PC-3 (cell line): ENCODE data around the gene CTTNBP2. TPM values are rescaled to one million over a fixed set of nuclear protein-coding genes. Genes with fewer than 3 reads are reported as not detected.

Experiments
- ATAC-seq: fragments of 200-7000 bp; cut with Tn5 transposase; 2 replicates; pipeline ENCODE4 v1.9.1; 2020; ENCODE audit warnings: mild to moderate bottlenecking, moderate library complexity
- BruUV-seq: library from RNA; stranded (reverse); fragments of 400-500 nt; replicated peaks from 2 replicates; lab custom pipeline; 2021; lab: Mats Ljungman, UMichigan
- CTCF ChIA-PET: fragments of 300-600 bp; sonication (Branson Sonifier 250); formaldehyde crosslinking; loops from one replicate; lab custom pipeline; 2022; ENCODE audit warnings: antibody characterized with exemption; lab: Charles Lee
- POLR2A ChIA-PET: fragments of 300-600 bp; sonication (Branson Sonifier 250); formaldehyde crosslinking; loops from one replicate; lab custom pipeline; 2022; ENCODE audit warnings: antibody characterized with exemption; ENCODE audit not compliant: unreplicated experiment; lab: Charles Lee
- DNase-seq: peaks from one replicate; pipeline ENCODE4 v3.0.0-alpha.2; 2015
- H2AFZ ChIP-seq: fragments of 300-600 bp; sonication (generic); 2 replicates; pipeline ENCODE4 v1.6.0; 2016; ENCODE audit warnings: antibody characterized with exemption, low read length
- H3F3A ChIP-seq: fragments of 300-600 bp; sonication (generic); one replicate; pipeline ENCODE4 v1.6.0; 2017; ENCODE audit warnings: antibody characterized with exemption, low read length, control low read depth, mild to moderate bottlenecking; ENCODE audit not compliant: unreplicated experiment
- H3K27ac ChIP-seq: fragments of 300-600 bp; sonication (generic); 2 replicates; pipeline ENCODE4 v1.5.1; 2016; ENCODE audit warnings: mild to moderate bottlenecking, low read length
- H3K27me3 ChIP-seq: fragments of 300-600 bp; sonication (generic); 2 replicates; pipeline ENCODE4 v1.6.1; 2016; ENCODE audit warnings: low read length, mixed read lengths
- H3K36me3 ChIP-seq: fragments of 300-600 bp; sonication (generic); 2 replicates; pipeline ENCODE4 v1.6.1; 2016; ENCODE audit warnings: low read depth, mixed run types, low read length, mixed read lengths
- H3K4me1 ChIP-seq: fragments of 300-600 bp; sonication (generic); 2 replicates; pipeline ENCODE4 v1.5.1; 2016; ENCODE audit warnings: low read length; ENCODE audit not compliant: insufficient read depth
- H3K4me2 ChIP-seq: fragments of 300-600 bp; sonication (generic); 2 replicates; pipeline ENCODE4 v1.6.0; 2016; ENCODE audit warnings: low read length
- H3K4me3 ChIP-seq: fragments of 300-600 bp; sonication (generic); 2 replicates; pipeline ENCODE4 v1.5.1; 2016; ENCODE audit warnings: mild to moderate bottlenecking, low read length, mixed read lengths
- H3K79me2 ChIP-seq: fragments of 300-600 bp; sonication (generic); 2 replicates; pipeline ENCODE4 v1.6.1; 2017; ENCODE audit warnings: low read length, mixed read lengths
- H3K9ac ChIP-seq: fragments of 300-600 bp; sonication (generic); 2 replicates; pipeline ENCODE4 v1.6.0; 2016; ENCODE audit warnings: mild to moderate bottlenecking, low read length
- H3K9me2 ChIP-seq: fragments of 300-600 bp; sonication (generic); replicated peaks from 2 replicates; pipeline ENCODE4 v1.6.1; 2016; ENCODE audit warnings: mixed run types, low read length, mixed read lengths
- H3K9me3 ChIP-seq: fragments of 300-600 bp; sonication (generic); 2 replicates; pipeline ENCODE4 v1.6.1; 2016; ENCODE audit warnings: low read length, mixed read lengths
- H4K20me1 ChIP-seq: fragments of 300-600 bp; sonication (generic); 2 replicates; pipeline ENCODE4 v1.6.1; 2016; ENCODE audit warnings: low read length, mixed read lengths
- EZH2 ChIP-seq: fragments of 300-600 bp; sonication (generic); IDR thresholded peaks from one replicate; pipeline ENCODE4 v1.6.1; 2017; ENCODE audit warnings: antibody characterized with exemption, mild to moderate bottlenecking, low read length; ENCODE audit not compliant: unreplicated experiment
- EZH2phosphoT487 ChIP-seq: fragments of 300-600 bp; sonication (generic); IDR thresholded peaks from 2 replicates; pipeline ENCODE4 v1.6.1; 2018; ENCODE audit warnings: mild to moderate bottlenecking, antibody characterized with exemption, low read length, borderline replicate concordance
- intact Hi-C: fragments of 100-400 bp; cut with micrococcal nuclease; formaldehyde crosslinking; loops from 2 replicates; pipeline ENCODE4 v1.9.0; 2023
- total RNA-seq: library from RNA; depleted of rRNA; stranded (reverse); fragments of >200 nt; gene quantifications from 2 replicates; pipeline ENCODE4 v1.2.3, GENCODE V29; 2014
- TF ChIP-seq, protein P1 (sequence below): fragments of 300-600 bp; sonication (generic); conservative IDR thresholded peaks from 2 replicates; pipeline ENCODE4 v1.5.1; 2017; ENCODE audit warnings: antibody characterized with exemption, low read depth, mild to moderate bottlenecking, low read length

Gene CTTNBP2
- total RNA-seq, 1 experiment from 2014 or later: 1.1 TPM

DNA sequence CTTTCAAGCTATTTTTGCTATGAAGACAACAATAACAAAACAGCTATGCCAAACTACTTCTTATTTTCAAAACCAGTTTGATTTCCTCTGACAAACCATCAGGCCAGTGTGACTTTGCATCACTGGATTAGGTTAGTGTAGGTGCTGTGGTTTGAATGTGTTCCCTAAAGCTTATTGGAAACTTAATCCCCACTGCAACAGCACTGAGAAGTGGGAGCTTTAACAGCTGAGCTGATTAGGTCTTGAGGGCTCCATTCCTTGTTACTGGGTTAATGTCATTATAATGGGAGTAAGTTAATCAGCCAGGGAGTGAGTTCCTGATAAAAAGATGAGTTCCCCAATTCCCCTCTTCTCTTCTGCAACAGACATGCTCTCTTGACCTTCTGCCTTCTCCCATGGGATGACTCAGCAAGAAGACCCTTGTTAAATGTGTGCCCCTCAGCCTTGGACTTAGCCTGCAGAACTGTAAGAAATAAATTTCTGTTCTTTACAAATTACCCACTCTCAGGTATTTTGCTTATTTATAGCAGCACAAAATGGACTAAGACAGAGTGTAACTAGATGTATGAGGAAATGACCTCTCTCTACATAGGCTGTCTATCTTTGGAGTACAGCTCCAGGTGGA lies 186.8 kb downstream of the CTTNBP2 start:
- H3K4me3 ChIP-seq: no peak overlapping the region
- H3K79me2 ChIP-seq: no peaks in the 10 kb centered on the region
- no peaks in the 10 kb centered on the region for H3K36me3 ChIP-seq
- H2AFZ ChIP-seq: no peak overlapping the region
- intact Hi-C loops: no loop called here
- ChIA-PET CTCF (no interaction called here), POLR2A (interaction anchor here (0.9 kb wide), 1 partner anchor 10 kb away, joined by 3 read pairs; no protein-coding TSS in a partner anchor)
- no peak for DNase-seq
- no peaks in the 10 kb centered on the region for H3K9me2 ChIP-seq
- no peaks in the 10 kb centered on the region; the same call in 1 of the 2 replicates for H3K4me1 ChIP-seq
- ATAC-seq: no peak
- no peak overlapping the region for H3K9ac ChIP-seq
- no peak overlapping the region for H3K27ac ChIP-seq
- H4K20me1 ChIP-seq: no peaks in the 10 kb centered on the region
- H3K4me2 ChIP-seq: no peak overlapping the region
- peaks cover 23% of the 10 kb centered on the region for H3K27me3 ChIP-seq
- no peaks in the 10 kb centered on the region for H3F3A ChIP-seq
- TF ChIP-seq, protein P1, sequence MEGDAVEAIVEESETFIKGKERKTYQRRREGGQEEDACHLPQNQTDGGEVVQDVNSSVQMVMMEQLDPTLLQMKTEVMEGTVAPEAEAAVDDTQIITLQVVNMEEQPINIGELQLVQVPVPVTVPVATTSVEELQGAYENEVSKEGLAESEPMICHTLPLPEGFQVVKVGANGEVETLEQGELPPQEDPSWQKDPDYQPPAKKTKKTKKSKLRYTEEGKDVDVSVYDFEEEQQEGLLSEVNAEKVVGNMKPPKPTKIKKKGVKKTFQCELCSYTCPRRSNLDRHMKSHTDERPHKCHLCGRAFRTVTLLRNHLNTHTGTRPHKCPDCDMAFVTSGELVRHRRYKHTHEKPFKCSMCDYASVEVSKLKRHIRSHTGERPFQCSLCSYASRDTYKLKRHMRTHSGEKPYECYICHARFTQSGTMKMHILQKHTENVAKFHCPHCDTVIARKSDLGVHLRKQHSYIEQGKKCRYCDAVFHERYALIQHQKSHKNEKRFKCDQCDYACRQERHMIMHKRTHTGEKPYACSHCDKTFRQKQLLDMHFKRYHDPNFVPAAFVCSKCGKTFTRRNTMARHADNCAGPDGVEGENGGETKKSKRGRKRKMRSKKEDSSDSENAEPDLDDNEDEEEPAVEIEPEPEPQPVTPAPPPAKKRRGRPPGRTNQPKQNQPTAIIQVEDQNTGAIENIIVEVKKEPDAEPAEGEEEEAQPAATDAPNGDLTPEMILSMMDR: no peak
- no peak for TF ChIP-seq EZH2phosphoT487
- TF ChIP-seq EZH2: no peak
- BruUV-seq: no TSS peak
- no peaks in the 10 kb centered on the region for H3K9me3 ChIP-seq

DNA sequence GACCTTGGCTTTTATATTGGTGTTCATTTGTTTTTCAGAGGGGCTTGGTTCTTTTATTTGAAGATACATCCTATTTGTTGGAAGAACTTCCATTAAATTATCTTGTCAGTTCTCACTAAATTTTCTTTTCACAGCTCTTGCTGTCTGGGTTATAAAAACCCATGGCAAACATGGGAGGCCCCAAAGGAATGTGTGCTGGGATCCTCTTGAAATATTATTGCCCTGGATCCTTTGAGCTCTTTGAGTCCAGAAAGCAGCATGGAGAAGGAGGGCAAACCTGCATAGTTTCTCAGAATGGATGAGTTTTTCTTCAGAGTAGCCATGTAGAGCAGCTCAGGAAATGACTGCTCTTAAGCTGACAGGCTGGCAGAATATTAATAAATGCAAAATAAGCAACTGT lies 187.4 kb downstream of the CTTNBP2 start:
- no peaks in the 10 kb centered on the region for H3F3A ChIP-seq
- no peak overlapping the region for H2AFZ ChIP-seq
- ChIA-PET CTCF (no interaction called here), POLR2A (interaction anchor here (0.9 kb wide), 1 partner anchor 11 kb away, joined by 3 read pairs; no protein-coding TSS in a partner anchor)
- no peaks in the 10 kb centered on the region for H3K36me3 ChIP-seq
- ATAC-seq (no peak), DNase-seq (no peak)
- peaks cover 28% of the 10 kb centered on the region for H3K27me3 ChIP-seq
- no peaks in the 10 kb centered on the region for H3K9me2 ChIP-seq
- no peaks in the 10 kb centered on the region for H3K79me2 ChIP-seq
- H4K20me1 ChIP-seq: no peaks in the 10 kb centered on the region
- no peak overlapping the region for H3K9ac ChIP-seq
- intact Hi-C loops: no loop called here
- no peaks in the 10 kb centered on the region for H3K9me3 ChIP-seq
- H3K4me1 ChIP-seq: no peaks in the 10 kb centered on the region; the same call in 1 of the 2 replicates
- no peak overlapping the region for H3K4me3 ChIP-seq
- no peak overlapping the region for H3K4me2 ChIP-seq
- H3K27ac ChIP-seq: no peak overlapping the region
- no peak for TF ChIP-seq EZH2phosphoT487
- TF ChIP-seq EZH2: no peak
- TF ChIP-seq, protein P1: no peak
- no TSS peak for BruUV-seq

DNA sequence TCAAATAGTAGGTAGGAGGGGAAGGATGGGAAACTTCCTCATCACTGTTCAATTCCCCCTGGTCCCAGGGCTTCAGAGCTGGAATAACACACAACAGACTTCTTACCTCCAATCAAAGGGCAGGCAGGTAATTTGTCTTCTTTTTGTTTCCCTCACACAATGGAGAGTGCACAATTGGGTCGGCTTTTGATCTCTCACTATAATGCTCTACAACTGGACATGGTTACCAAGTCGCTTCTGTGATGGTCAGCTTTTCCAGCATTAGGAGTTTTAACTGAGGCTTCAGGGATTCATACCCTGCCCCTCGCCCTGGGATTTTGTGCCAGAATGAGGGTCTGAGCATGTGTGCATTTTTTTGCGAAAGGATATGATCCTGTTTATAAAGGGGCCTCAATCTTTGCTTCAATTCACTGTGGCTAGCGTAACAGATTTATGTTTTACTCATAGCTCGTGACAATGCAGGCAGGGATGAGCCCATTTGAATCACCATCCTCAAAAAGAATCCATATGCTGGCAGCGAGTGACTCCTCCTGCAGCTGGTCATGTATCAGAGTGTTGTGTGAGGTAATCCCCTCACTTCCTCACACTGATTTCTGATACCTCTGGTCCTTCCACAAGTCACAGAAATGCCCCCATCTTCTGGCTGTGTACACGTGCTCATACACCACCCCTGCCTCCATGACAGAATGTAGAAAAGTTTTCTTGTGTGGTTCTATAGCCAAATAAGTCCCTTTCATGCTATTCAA lies 189.6 kb downstream of the CTTNBP2 start:
- ChIA-PET POLR2A (no interaction called here), CTCF (no interaction called here)
- BruUV-seq: no TSS peak
- H3K4me3 ChIP-seq: no peak overlapping the region
- ATAC-seq: no peak
- H4K20me1 ChIP-seq: no peaks in the 10 kb centered on the region
- no peaks in the 10 kb centered on the region for H3K9me3 ChIP-seq
- H3K27ac ChIP-seq: no peak overlapping the region
- TF ChIP-seq, protein P1: no peak
- TF ChIP-seq EZH2phosphoT487 (no peak), EZH2 (no peak)
- no peak for DNase-seq
- peaks cover 45% of the 10 kb centered on the region for H3K27me3 ChIP-seq
- H2AFZ ChIP-seq: no peak overlapping the region
- no peaks in the 10 kb centered on the region for H3K9me2 ChIP-seq
- H3K79me2 ChIP-seq: no peaks in the 10 kb centered on the region
- no peaks in the 10 kb centered on the region; the same call in 1 of the 2 replicates for H3K4me1 ChIP-seq
- no peaks in the 10 kb centered on the region for H3K36me3 ChIP-seq
- H3K4me2 ChIP-seq: no peak overlapping the region
- no peaks in the 10 kb centered on the region for H3F3A ChIP-seq
- intact Hi-C loops: no loop called here
- no peak overlapping the region for H3K9ac ChIP-seq
